Tibial nerve (tissue), 4 donors: ENCODE results near the gene OXA1L. TPM values are rescaled to one million over a fixed set of nuclear protein-coding genes. Genes with fewer than 3 reads are reported as not detected.
"Not testable (repeated sequence)": the region's sequence is repeated elsewhere in the genome, so short reads cannot be mapped to it uniquely, and the experiment has no call there.

Experiments used
- DNase-seq, 2 donors: peaks; one replicate each; pipeline ENCODE4 v3.0.0-alpha.2; 2019; ENCODE audit warnings: low spot score in 2 of 2
- H3K27ac ChIP-seq, 4 donors: fragments of 200-600 bp; sonication (generic) in 3 of 4; one replicate each; pipeline ENCODE4 v1.5.1; 2017 to 2019; ENCODE audit warnings: mild to moderate bottlenecking in 1 of 4
- H3K27me3 ChIP-seq, 2 donors: fragments of 200-600 bp; sonication (generic) in 1 of 2; one replicate each; pipeline versions ENCODE4 v1.5.1 to v1.6.0; 2017 to 2019
- H3K36me3 ChIP-seq, 3 donors: fragments of 200-600 bp; sonication (generic); one replicate each; pipeline ENCODE4 v1.5.1; 2018 to 2019
- H3K4me1 ChIP-seq, 4 donors: fragments of 200-600 bp; sonication (generic) in 3 of 4; one replicate each; pipeline ENCODE4 v1.5.1; 2017 to 2019
- H3K4me3 ChIP-seq, 4 donors: fragments of 200-600 bp; sonication (generic) in 3 of 4; one replicate each; pipeline ENCODE4 v1.5.1; 2017 to 2019; ENCODE audit warnings: mild to moderate bottlenecking in 1 of 4, moderate library complexity in 1 of 4
- H3K9me3 ChIP-seq, 4 donors: fragments of 200-600 bp; sonication (generic) in 3 of 4; one replicate each; pipeline ENCODE4 v1.5.1; 2017 to 2019
- CTCF ChIP-seq, 5 experiments: fragments of 200-600 bp in 3 of 5; fragments of 450-650 bp in 2 of 5; sonication (generic) in 3 of 5; IDR thresholded peaks; one replicate each; pipeline ENCODE4 v1.5.1; 2016 to 2019; ENCODE audit warnings: antibody characterized with exemption in 5 of 5, mild to moderate bottlenecking in 3 of 5, moderate library complexity in 2 of 5
- EP300 ChIP-seq, 2 donors: sonication (generic); formaldehyde crosslinking; IDR thresholded peaks; one replicate each; pipeline ENCODE4 v1.6.1; 2017; ENCODE audit warnings: antibody characterized with exemption in 2 of 2, mild to moderate bottlenecking in 1 of 2
- POLR2A ChIP-seq, 2 donors: fragments of 450-650 bp; IDR thresholded peaks; one replicate each; pipeline ENCODE4 v1.6.1; 2017; ENCODE audit warnings: antibody characterized with exemption in 2 of 2, mild to moderate bottlenecking in 2 of 2, moderate library complexity in 2 of 2
- WGBS, 2 donors: methylation state at CpG; one replicate each; pipeline ENCODE4 v1.1.5; 2018; 5-methylcytosine and 5-hydroxymethylcytosine counted together
- total RNA-seq, 4 donors: library from RNA; depleted of rRNA; stranded (reverse); fragments of >200 nt; gene quantifications; one replicate each; pipeline ENCODE4 v1.1.0, GENCODE V29; 2016

Gene OXA1L
- 10 to 100 TPM; 65.5 to 79.6 (median 69.6) TPM for total RNA-seq

- H3K9me3 ChIP-seq = peaks cover 0 to 11% (median 0%) of the 10 kb centered on the region in 4 donors
- no peaks in the 10 kb centered on the region for H3K27me3 ChIP-seq
- TF ChIP-seq POLR2A (IDR thresholded peaks at IDR 0.05) = peak; percentile 44 to 71
- peak in 1 of 5 experiments; percentile 12 for TF ChIP-seq CTCF (IDR thresholded peaks at IDR 0.05)
- peak; percentile 75 to 92 for TF ChIP-seq EP300 (IDR thresholded peaks at IDR 0.05)
- DNase-seq = peak; percentile 96 to 97
- H3K36me3 ChIP-seq = peaks cover 7 to 60% (median 22%) of the 10 kb centered on the region in 3 donors
- peak within 1 kb of the TSS; percentile 66 to 92 (median 84) for H3K4me3 ChIP-seq
- 0 to 1% methylated on average over 37 to 52 of the region's 56 CpGs for WGBS, 2 donors
- peak within 1 kb of the TSS; percentile 70 to 92 (median 86) for H3K27ac ChIP-seq
- H3K4me1 ChIP-seq = peaks cover 0 to 33% (median 16%) of the 10 kb centered on the region in 4 donors
Measured at GRCh38 chr14:22766457-22767322, at the start of gene OXA1L. TSS of gene OXA1L (plus strand) at chr14:22766688. CDS start at chr14:22766702, 14 bp downstream.

- no peaks in the 10 kb centered on the region for H3K27me3 ChIP-seq
- no peak for TF ChIP-seq EP300 (IDR thresholded peaks at IDR 0.05)
- TF ChIP-seq POLR2A (IDR thresholded peaks at IDR 0.05) = no peak
- TF ChIP-seq CTCF (IDR thresholded peaks at IDR 0.05) = no peak
- H3K4me1 ChIP-seq = peaks cover 0 to 2% (median 0%) of the 10 kb centered on the region in 4 donors
- no peak overlapping the region for H3K27ac ChIP-seq
- no peak overlapping the region for H3K4me3 ChIP-seq
- WGBS, 2 donors = 84 to 86% methylated on average over 4 of the region's 4 CpGs
- H3K36me3 ChIP-seq = no peaks in the 10 kb centered on the region
- peaks cover 0 to 6% (median 0%) of the 10 kb centered on the region in 4 donors for H3K9me3 ChIP-seq
- DNase-seq = no peak
Measured at GRCh38 chr14:22718091-22718490, 48.4 kb upstream of the OXA1L start.

GRCh38 chr14:22721213-22721612 lies 45.3 kb upstream of the OXA1L start:
- DNase-seq = no peak
- H3K4me3 ChIP-seq = no peak overlapping the region
- no peaks in the 10 kb centered on the region for H3K36me3 ChIP-seq
- H3K4me1 ChIP-seq = no peaks in the 10 kb centered on the region
- peaks cover 0 to 6% (median 0%) of the 10 kb centered on the region in 4 donors for H3K9me3 ChIP-seq
- no peak overlapping the region for H3K27ac ChIP-seq
- no peaks in the 10 kb centered on the region for H3K27me3 ChIP-seq
- TF ChIP-seq EP300 (IDR thresholded peaks at IDR 0.05) = no peak
- no peak for TF ChIP-seq CTCF (IDR thresholded peaks at IDR 0.05)
- TF ChIP-seq POLR2A (IDR thresholded peaks at IDR 0.05) = no peak
- 69 to 76% methylated on average over 2 of the region's 2 CpGs for WGBS, 2 donors

GRCh38 chr14:22723815-22724214 lies 42.7 kb upstream of the OXA1L start:
- TF ChIP-seq POLR2A (IDR thresholded peaks at IDR 0.05) (no peak), EP300 (IDR thresholded peaks at IDR 0.05) (no peak), CTCF (IDR thresholded peaks at IDR 0.05) (no peak)
- 72 to 95% methylated on average over 1 of the region's 1 CpG for WGBS, 2 donors

GRCh38 chr14:22724847-22725246 lies 41.6 kb upstream of the OXA1L start:
- H3K9me3 ChIP-seq, H3K36me3 ChIP-seq, DNase-seq, H3K4me1 ChIP-seq, H3K27me3 ChIP-seq, H3K27ac ChIP-seq, H3K4me3 ChIP-seq: not testable (repeated sequence)
- 64 to 76% methylated on average over 8 of the region's 8 CpGs for WGBS, 2 donors

More at GRCh38 chr14:22723815-22724214, 42.7 kb upstream of the OXA1L start:
- no peak for DNase-seq
- Histone ChIP-seq H3K36me3 (no peaks in the 10 kb centered on the region), H3K27ac (no peak overlapping the region), H3K4me3 (no peak overlapping the region), H3K9me3 (peaks cover 0 to 6% (median 0%) of the 10 kb centered on the region in 4 donors), H3K27me3 (no peaks in the 10 kb centered on the region), H3K4me1 (no peaks in the 10 kb centered on the region)

GRCh38 chr14:22725374-22725773 lies 41.1 kb upstream of the OXA1L start:
- not testable (repeated sequence) for H3K4me1 ChIP-seq, DNase-seq, H3K9me3 ChIP-seq, H3K27ac ChIP-seq, H3K27me3 ChIP-seq, H3K36me3 ChIP-seq, H3K4me3 ChIP-seq
- 40 to 52% methylated on average over 3 of the region's 3 CpGs for WGBS, 2 donors
